Daoy (cell line): ENCODE results near the gene ZSCAN16. TPM values are rescaled to one million over a fixed set of nuclear protein-coding genes. Genes with fewer than 3 reads are reported as not detected.
"Not testable (repeated sequence)": the region's sequence is repeated elsewhere in the genome, so short reads cannot be mapped to it uniquely, and the experiment has no call there.

Experiments
- DNase-seq: peaks from one replicate; pipeline ENCODE4 v3.0.0-alpha.2; 2015; ENCODE audit warnings: low read depth
- total RNA-seq: library from RNA; depleted of rRNA; stranded (reverse); fragments of >200 nt; shearing (Covaris generic); gene quantifications from 2 replicates; pipeline ENCODE4 v1.2.3, GENCODE V29; 2014; rRNA removed

ZSCAN16 gene
- 3.5 and 4.8 TPM in 2 replicates for total RNA-seq

DNA sequence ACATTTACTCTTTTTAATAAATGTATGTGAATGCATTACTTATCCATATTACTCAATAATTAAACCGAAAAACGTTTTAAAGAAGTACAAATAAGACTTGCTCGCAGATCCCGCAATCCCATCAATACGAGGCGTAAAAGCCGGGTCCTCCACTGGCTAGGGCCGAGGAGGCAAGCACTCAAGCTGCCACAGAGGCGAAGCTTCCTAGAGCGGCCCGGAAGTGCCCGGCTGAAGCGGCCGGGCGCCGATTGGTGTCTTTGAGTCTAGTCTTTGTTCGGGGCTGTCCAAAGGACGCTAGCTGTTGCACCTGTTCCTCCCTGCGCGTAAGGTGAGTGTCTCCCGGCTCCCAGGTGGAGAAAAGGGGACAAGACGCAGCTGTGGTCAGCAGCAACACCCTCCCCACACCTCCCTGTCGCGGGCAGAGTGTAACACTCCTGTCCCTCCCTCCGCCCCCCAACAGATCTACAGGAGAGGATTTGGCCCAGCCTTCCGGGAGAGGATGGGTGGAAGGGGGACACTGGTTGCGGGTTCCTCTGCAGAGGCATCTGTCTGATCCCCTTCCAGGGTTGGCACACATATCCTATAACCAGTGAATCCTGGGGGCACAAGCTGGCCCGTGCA lies at the start of gene ZSCAN16:
TSS of gene ZSCAN16 (plus strand) at position 260 of the 621 bp plus-strand sequence. CDS start 835 bp downstream, outside the sequence.
- peak; percentile 82 for DNase-seq

DNA sequence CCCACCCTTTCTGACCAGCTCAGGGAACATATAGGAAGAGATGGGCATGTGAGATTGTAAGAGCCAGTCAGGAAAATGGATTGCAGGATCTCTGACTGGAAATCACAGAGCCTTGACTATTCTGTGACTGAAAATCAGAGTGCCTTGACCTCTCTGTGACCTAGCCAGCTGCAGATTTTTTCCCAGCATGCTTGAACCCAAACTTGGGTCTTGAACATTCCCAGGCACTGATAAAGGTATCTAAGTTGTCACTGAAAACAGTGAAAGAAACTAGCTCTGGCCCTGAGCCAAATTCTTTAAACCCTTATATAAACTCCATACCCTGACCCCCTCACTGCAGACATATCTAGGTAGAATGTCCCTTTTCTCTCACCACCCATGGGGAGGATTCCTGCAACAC lies 46.4 kb upstream of the ZSCAN16 start:
- no peak for DNase-seq

DNA sequence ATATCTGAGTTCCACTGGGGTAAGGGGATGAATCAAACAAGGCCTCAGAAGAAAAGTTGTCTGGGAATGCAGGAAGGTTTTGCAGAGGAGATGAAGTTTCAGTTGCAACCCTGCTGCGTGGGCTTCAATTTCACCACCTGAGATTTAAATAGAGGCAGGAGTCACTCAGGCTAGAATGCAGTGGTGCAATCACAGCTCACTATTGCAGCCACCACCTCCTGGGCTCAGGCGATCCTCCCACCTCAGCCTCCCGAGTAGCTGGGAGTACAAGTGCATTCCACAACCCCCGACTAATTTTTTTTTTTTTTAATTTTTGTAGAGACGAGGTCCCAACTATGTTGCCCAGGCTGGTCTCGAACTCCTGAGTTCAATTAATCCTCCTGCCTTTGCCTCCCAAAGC lies 45.6 kb upstream of the ZSCAN16 start:
- no peak for DNase-seq

DNA sequence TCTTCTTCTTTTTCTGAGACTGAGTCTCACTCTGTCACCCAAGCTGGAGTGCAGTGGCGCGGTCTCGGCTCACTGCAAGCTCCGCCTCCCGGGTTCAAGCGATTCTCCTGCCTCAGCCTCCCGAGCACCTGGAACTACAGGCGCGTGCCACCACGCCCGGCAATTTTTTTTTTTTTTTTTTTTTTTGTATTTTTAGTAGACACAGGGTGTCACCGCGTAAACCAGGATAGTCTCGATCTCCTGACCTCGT lies 44.1 kb upstream of the ZSCAN16 start, which contains the start of gene ZNF165:
TSS of gene ZNF165 (plus strand) at position 188 of the 250 bp plus-strand sequence. CDS start 4,913 bp downstream, outside the sequence.
- DNase-seq: not testable (repeated sequence)

DNA sequence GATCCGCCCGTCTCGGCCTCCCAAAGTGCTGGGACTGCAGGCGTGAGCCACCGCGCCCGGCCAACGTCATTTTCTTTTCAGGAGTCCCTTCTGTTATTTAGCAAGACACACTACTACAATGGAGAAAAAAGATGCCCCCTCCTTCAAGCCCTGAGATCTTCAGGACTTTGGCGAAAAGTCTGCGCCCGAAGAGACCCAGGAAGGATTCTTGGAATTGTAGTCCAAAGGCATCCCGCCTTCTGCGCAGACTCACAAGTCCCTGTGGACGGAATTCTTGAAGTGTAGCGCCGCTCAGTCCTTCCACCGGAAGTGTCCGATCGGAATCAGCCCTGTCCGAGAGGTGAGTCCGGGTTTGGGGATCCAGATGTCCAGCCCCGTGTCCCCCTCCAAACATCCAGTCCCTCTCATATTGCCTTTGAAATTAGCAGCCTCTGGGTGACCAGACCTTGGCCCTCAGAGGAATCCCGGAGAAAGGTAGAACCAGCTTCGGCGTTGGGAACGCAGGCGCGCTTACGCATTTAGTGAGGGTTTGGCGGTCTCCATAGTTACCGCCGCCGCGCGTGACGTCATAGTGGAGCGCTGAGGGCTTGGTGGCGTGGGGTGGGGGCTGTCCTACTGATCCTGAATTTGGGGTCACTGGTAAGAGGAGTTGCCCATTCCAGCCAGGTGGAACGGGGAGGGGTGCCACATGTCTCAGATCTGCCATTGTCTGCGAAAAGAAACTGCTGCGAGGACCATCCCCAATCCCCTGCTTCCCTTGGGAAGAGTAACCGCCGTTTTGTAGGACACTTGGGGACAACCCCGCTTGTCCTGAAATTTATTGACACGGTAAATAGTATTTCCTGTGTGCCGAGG lies 43.6 kb upstream of the ZSCAN16 start:
- peak; percentile 97 for DNase-seq

DNA sequence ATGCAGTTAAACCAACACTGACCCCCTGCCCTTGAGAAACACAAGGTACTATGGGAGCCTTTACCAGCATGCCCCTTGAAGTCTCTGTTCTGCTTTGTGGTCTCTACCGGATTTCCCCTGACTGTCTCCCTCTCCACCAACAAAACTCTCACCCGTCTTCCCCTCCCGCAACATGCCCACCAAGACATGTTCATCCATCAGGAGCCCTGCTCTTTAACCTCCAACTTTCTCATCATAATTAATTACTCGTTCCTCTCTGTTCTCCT lies 43.0 kb upstream of the ZSCAN16 start:
- DNase-seq: peak; percentile 17

DNA sequence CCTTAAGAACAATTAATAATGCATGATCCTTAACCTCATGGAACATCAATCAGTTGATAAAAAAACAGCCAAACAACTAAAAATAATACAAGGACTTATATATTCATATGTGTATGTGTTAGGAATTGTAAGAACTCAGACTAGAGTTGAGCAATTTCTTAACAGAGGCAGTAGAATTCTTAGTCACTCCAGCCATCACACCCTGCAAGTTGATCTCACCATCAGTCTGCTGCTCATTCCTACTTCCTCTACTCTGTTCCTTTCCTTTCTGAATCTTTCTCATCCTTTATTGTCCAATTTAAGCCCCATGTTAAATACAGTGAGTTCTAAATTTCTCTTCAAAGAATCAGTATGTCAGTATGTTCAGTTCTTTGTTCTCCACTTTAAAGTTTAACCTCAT lies 41.5 kb upstream of the ZSCAN16 start:
- no peak for DNase-seq

DNA sequence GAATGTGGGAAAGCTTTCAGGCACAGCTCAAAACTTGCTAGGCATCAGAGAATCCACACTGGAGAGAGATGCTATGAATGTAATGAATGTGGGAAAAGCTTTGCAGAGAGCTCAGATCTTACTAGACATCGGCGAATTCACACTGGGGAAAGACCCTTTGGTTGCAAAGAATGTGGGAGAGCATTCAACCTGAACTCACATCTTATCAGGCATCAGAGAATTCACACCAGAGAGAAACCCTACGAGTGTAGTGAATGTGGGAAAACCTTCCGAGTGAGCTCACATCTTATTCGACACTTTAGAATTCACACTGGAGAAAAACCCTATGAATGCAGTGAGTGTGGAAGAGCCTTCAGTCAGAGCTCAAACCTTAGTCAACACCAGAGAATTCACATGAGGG lies 35.4 kb upstream of the ZSCAN16 start:
- no peak for DNase-seq

DNA sequence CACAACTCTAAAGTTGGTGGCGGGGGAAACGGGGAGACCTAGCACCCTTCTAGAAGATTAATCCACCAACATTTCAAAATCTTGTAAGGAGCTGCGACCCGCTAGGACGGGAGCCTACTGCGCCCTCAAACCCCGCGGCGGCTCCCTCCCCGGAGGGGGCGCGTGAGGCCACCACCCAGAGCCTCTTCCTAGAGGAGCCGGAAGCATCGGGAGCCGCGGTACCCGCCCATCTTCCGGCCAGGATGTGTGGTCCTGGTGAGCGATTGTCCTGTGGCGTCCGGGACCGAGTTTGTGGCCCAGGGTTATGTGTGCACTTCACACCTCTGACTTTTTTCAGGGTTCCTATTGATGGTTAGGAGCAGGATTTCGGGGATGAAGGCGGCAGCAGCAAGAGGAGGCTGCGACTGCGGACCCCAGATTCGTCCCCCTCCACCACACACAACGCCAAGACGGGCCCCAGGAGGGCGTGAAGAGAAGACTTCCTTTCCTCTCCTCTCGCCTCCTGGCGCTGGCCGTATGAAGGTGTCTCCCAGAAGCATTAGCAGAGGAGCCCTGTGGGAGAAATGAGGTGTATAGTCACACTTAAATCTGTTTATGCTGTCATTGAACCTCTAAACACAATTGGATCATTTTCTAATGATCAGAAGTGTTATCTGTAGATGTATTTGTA lies 33.4 kb upstream of the ZSCAN16 start:
- DNase-seq: no peak

DNA sequence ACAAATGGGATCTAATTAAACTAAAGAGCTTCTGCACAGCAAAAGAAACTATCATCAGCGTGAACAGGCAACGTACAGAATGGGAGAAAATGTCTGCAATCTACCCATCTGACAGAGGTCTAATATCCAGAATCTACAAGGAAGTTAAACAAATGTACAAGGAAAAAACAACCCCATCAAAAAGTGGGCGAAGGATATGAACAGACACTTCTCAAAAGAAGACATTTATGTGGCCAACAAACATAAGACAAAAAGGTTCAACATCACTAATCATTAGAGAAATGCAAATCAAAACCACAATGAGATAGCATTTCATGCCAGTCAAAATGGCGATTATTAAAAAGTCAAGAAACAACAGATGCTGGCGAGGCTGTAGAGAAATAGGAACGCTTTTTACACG lies 22.2 kb upstream of the ZSCAN16 start:
- DNase-seq: not testable (repeated sequence)

DNA sequence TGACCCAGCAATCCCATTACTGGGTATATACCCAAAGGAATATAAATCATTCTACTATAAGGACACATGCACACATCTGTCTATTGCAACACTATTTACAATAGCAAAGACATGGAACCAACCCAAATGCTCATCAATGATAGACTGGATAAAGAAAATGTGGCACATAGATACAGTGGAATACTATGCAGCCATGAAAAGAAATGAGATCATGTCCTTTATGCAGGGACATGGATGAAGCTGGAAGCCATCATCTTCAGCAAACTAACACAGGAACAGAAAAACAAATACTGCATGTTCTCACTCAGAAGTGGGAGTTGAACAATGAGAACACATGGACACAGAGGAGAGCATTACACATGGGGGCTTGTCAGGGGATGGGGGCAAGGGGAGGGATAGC lies 21.7 kb upstream of the ZSCAN16 start:
- not testable (repeated sequence) for DNase-seq

DNA sequence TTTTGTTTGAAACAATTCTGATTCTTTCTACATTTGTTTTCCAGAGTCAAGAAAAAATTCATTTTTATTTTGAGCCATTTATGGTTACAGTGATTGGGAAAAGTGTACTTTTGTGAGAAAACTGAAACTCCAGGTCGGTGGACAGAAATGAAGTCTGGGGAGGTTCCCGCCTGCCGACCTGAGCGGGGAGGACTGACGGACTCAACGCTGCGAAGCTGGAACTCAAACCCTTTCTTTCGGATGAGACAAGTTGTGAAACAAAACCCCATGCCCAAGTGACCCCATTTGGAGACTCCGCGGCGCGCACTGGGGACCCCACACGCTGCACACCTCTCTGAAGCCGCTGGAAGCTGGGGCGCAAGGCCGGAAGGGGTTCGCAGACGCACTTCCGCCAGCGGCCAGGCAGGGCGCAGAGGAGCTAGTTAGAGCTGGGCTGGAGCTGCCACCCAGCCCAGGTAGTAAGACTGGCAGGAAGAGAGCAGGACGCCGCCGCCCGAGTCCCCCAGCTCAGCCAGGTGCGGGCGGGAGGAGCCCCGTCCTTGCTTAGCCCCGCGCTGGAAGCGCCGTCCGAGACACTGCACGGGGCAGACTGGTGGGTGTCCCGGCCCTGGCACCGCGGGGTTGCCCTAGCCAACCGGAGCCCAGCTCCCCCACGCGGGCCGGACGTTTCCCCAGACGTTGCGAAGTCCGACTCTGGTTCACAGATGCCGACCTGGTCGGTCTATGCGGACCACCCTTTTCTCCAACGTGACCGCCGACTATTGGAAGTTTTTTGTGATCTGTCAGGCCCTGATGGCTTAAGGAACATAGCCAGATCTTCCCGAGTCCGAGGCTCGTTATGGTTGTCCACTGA lies 19.8 kb upstream of the ZSCAN16 start:
- peak; percentile 94 for DNase-seq

DNA sequence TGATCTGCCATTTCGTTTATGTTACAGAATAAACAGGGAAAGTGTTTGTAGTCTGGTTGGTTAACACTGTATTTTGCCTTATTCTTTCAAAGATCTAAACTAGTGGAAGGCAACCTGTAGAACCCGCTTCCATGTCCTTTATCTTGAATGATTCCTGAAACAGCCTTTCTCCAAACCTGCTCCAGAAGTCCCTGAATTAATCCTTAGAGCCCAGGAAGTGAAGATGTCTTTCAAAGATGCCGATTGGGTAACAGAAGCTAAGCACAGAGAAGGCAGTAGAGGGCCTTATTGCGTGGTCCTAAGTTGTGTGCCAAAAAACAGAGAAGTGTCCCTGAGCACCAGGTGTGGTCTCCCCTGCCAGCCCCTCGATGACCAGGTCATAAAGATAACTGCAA lies 19.2 kb upstream of the ZSCAN16 start:
- DNase-seq: peak; percentile 14

DNA sequence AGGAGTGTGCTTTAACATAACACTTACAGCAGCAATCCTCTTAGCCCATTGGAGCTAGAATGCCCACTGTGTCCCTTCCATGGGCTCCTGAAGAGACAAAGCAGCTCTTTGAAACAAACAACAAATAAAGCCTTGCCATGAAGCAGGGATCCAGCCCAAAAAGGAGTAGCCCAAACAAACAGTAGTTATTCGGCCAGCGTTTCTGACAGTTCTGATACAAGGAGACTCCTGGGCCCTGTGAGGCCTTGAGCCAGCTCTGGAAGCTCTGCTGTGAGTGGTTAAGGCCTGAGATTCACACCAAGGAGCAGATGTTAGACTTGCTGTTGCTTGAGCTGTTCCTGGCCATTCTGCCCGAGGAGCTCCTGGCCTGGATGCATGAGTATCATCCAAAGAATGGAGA lies 16.9 kb upstream of the ZSCAN16 start:
- no peak for DNase-seq

DNA sequence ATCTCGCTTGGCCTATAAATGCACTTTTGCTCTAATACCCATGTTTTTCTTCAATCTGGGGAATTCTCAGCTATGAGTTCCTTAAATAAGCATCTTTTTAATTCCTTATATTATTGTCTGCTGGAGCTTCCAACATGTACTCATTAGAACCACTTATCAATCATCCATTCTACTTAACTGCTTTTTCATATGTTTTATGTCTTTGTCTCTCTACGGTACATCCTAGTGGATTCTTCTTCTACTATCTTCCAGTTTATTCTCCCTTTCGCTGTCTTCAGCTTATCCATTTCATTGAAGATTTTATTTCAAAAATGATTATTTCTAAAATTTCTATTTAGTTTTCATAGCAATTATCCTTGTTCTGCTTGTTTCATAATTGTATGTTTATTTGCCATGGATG lies 12.4 kb upstream of the ZSCAN16 start:
- no peak for DNase-seq

DNA sequence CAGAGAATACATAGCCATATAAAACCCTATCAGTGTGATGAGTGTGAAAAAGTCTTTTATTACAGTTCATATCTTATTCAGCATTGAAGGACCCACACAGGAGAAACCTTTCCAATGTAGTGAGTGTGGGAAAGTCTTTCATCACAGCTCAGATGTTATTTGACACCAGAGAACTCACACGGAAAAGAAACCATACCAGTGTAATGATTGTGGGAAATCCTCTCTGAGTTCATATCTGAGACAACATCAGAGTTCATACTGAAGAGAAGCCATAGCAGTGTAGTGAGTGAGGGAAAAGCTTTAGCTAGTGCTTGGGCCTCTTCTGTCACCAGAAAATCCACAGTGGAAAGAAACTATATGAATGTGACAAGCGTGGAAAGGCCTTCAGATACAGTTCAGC lies 8.6 kb upstream of the ZSCAN16 start:
- no peak for DNase-seq

DNA sequence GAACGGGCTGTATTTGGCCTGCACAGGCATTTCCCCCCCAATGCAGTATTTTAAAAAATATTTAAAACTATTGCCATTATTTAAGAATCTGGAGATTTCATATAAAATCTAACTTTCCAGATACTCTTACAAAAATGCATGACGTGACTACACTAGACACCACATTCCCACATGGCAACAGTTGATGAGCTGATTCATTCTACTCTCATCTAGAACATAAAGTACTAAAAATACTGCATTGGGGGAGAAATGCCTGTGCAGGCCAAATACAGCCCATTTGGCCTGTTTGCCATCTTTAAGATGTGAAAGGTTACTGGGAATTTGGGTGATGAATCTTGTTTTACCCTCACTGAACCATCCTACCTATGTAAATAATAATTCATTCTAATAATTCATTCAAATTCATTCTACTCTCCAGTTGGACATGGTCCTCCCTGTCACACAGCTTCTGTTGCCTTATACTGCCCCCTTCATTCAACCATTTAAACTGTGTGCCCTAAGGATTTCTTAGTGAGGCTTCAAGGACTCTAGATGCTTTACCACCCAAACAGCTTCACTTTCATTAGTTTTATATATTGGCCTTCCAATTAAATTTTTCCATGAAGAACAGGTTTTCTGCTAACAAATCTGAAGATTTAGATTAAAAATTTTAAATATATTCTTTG lies 6.9 kb upstream of the ZSCAN16 start:
- no peak for DNase-seq

DNA sequence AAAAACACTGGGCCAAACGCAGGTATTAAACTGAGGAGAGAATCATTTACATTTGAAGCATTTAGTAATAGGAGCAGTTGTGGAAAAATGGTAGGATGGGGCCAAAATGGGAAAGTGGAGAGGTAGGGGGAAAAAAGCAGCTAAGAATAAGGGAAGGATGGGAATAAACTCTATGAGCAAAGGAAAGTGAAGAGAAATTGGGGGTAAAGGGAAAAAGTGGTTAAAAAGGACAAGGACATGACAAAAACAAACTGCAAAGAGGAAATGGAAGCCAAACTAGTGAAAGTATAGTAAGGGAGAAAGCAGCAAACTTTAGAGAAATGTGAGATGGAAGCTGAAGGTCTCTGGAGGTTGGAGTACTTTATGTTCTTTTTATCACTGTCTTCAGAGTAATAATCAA lies 6.2 kb upstream of the ZSCAN16 start:
- no peak for DNase-seq

DNA sequence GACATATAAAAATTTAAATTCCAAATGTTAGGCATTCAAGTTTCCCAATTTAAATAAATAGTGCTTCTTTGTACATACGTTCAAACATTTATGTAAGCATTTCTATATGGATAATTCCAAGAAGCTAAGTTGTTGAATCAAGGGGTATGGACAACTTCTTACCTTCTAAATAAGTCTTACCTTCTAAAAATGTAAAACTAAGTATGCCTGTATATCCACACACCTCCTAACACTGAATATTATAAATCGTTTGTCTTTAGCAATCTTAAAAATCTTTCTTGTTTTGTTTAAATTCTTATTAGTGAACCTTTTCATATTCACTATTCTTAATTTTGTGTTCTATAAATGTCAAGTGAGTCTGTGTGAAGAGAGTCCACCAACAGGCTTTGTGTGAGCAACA lies 2.5 kb upstream of the ZSCAN16 start:
- DNase-seq: no peak

DNA sequence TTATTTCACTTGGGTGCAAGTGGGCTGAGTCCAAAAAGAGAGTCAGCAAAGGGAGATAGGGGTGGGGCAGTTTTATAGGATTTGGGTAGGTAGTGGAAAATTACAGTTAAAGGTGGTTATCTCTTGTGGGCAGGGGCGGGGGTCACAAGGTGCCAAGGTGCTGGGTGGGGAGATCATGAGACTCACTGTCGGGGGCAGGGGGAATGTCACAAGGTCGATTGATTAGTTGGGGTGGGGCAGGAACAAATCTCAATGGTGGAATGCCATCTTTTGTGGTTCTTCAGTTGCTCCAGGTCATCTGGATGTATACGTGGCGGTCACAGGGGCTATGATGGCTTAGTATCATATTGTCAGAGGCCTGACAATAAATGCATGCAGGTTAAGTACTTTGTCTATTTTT lies 2.1 kb upstream of the ZSCAN16 start:
- not testable (repeated sequence) for DNase-seq

DNA sequence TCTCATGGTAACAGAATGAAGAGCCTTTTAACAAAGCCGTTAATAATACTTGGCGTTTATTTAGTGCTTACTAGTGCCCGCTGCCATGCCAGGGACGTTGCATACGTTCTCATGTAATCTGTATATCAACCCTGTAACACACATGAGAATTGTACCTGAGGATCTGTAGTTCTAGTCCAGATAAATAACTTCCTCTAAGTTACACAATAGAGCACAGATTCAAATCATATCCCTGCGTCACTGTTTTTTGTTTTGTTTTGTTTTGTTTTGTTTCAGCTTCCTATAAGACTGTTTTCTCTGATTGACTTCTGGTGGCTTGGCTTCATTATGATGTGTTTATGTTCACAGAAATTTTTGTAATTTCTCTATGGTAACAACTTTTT lies 553 bp downstream of the ZSCAN16 start:
- no peak for DNase-seq

DNA sequence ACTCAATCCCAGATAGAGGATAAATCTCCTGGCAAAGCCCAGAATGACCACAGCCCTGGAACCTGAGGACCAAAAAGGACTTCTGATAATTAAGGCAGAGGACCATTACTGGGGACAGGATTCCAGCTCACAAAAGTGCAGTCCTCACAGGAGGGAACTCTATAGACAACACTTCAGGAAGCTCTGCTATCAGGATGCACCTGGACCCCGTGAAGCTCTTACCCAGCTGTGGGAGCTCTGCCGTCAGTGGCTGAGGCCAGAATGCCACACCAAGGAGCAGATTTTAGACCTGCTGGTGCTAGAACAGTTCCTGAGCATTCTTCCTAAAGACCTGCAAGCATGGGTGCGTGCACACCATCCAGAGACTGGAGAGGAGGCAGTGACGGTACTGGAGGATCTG lies 992 bp downstream of the ZSCAN16 start:
- no peak for DNase-seq
